ENCODE results near the gene MCRIP1. TPM values are rescaled to one million over a fixed set of nuclear protein-coding genes. Genes with fewer than 3 reads are reported as not detected.

MCRIP1 gene
- total RNA-seq = 100 to 1,000 TPM in 1 of 2 donors, 10 to 100 TPM in 1; 93.5 to 105 TPM
- polyA plus RNA-seq = 100 to 1,000 TPM; 158 to 310 TPM
- long read RNA-seq, donor 1, transcript MCRIP1-201 (5 exons, 1,209 nt) = major isoform, 118 of 185 reads
- long read RNA-seq, donor 1, transcript MCRIP1-211 (3 exons, 751 nt) = minor isoform, 7 of 185 reads
- long read RNA-seq, donor 1, transcript MCRIP1-207 (4 exons, 2,775 nt) = minor isoform, 21 of 185 reads
- long read RNA-seq, donor 1, transcript MCRIP1-203 (6 exons, 925 nt) = minor isoform, 20 of 185 reads
- long read RNA-seq, donor 1, partial matches to known transcripts = 6 of 185 reads
- long read RNA-seq, donor 1, other reads (novel, unspliced or antisense) = 6 of 185 reads
- long read RNA-seq, donor 2, transcript MCRIP1-201 (5 exons, 1,209 nt) = major isoform, 28 of 56 reads
- long read RNA-seq, donor 2, transcript MCRIP1-203 (6 exons, 925 nt) = minor isoform, 6 of 56 reads
- long read RNA-seq, donor 2, transcript MCRIP1-207 (4 exons, 2,775 nt) = minor isoform, 6 of 56 reads
- long read RNA-seq, donor 2, partial matches to known transcripts = 0 of 56 reads
- long read RNA-seq, donor 2, other reads (novel, unspliced or antisense) = 11 of 56 reads

- H3K9me3 ChIP-seq (ENCODE audit: control insufficient read depth, low read length) = no peaks in the 10 kb centered on the region
- DNase-seq (peak; percentile 97 to 99), ATAC-seq (ENCODE audit: low FRiP score) (peak; percentile 93)
- no peaks in the 10 kb centered on the region for H3K4me1 ChIP-seq (ENCODE audit: control insufficient read depth in 1 of 2, insufficient read depth in 2 of 2, low read length in 2 of 2)
- no peaks in the 10 kb centered on the region for H3K27me3 ChIP-seq (ENCODE audit: control insufficient read depth in 1 of 2, insufficient read depth in 2 of 2, low read length in 1 of 2)
- intact Hi-C loops (cut with DNase I) = no loop called here
- peak within 1 kb of the TSS; percentile 9 to 75 for H3K27ac ChIP-seq (ENCODE audit: low read depth in 1 of 2, low read length in 2 of 2)
- H3K36me3 ChIP-seq (ENCODE audit: control insufficient read depth in 1 of 2, insufficient read depth in 2 of 2, low read length in 1 of 2) = no peaks in the 10 kb centered on the region
- H3K4me3 ChIP-seq (ENCODE audit: low read length in 2 of 2) = peak within 1 kb of the TSS; percentile 80 to 84
- WGBS, 2 donors = 1% methylated on average over 59 to 76 of the region's 76 CpGs
These were observed at the start of gene MCRIP1 for GRCh38 chr17:81833160-81833920. Gene MCRIP1, minus strand, starts transcription at chr17:81833291. Its CDS starts 8,785 bp downstream, at chr17:81824506.

GRCh38 chr17:81879121-81879520, 46.0 kb upstream of the MCRIP1 start:
- H3K36me3 ChIP-seq (ENCODE audit: control insufficient read depth in 1 of 2, insufficient read depth in 2 of 2, low read length in 1 of 2) = peaks cover 0 to 2% of the 10 kb centered on the region in 2 donors
- no peak overlapping the region for H3K4me3 ChIP-seq (ENCODE audit: low read length in 2 of 2)
- DNase-seq = no peak
- no peaks in the 10 kb centered on the region for H3K27me3 ChIP-seq (ENCODE audit: control insufficient read depth in 1 of 2, insufficient read depth in 2 of 2, low read length in 1 of 2)
- intact Hi-C loops (cut with DNase I) = no loop called here
- ATAC-seq (ENCODE audit: low FRiP score) = no peak
- WGBS, 2 donors = 90% methylated on average over 5 of the region's 5 CpGs
- H3K4me1 ChIP-seq (ENCODE audit: control insufficient read depth in 1 of 2, insufficient read depth in 2 of 2, low read length in 2 of 2) = no peaks in the 10 kb centered on the region
- H3K27ac ChIP-seq (ENCODE audit: low read depth in 1 of 2, low read length in 2 of 2) = no peak overlapping the region
- H3K9me3 ChIP-seq (ENCODE audit: control insufficient read depth, low read length) = no peaks in the 10 kb centered on the region

- Histone ChIP-seq H3K36me3 (ENCODE audit: control insufficient read depth in 1 of 2, insufficient read depth in 2 of 2, low read length in 1 of 2) (peaks cover 0 to 2% of the 10 kb centered on the region in 2 donors), H3K4me1 (ENCODE audit: control insufficient read depth in 1 of 2, insufficient read depth in 2 of 2, low read length in 2 of 2) (no peaks in the 10 kb centered on the region), H3K27me3 (ENCODE audit: control insufficient read depth in 1 of 2, insufficient read depth in 2 of 2, low read length in 1 of 2) (no peaks in the 10 kb centered on the region), H3K4me3 (ENCODE audit: low read length in 2 of 2) (no peak overlapping the region), H3K27ac (ENCODE audit: low read depth in 1 of 2, low read length in 2 of 2) (no peak overlapping the region), H3K9me3 (ENCODE audit: control insufficient read depth, low read length) (no peaks in the 10 kb centered on the region)
- DNase-seq (no peak), ATAC-seq (ENCODE audit: low FRiP score) (no peak)
- intact Hi-C loops (cut with DNase I) = no loop called here
- 87 to 88% methylated on average over 3 of the region's 3 CpGs for WGBS, 2 donors
These were observed 45.2 kb upstream of the MCRIP1 start for GRCh38 chr17:81878294-81878693.

GRCh38 chr17:81877569-81877968, 44.5 kb upstream of the MCRIP1 start:
- ATAC-seq (ENCODE audit: low FRiP score) = no peak
- no peaks in the 10 kb centered on the region for H3K4me1 ChIP-seq (ENCODE audit: control insufficient read depth in 1 of 2, insufficient read depth in 2 of 2, low read length in 2 of 2)
- no peak overlapping the region for H3K4me3 ChIP-seq (ENCODE audit: low read length in 2 of 2)
- intact Hi-C loops (cut with DNase I) = no loop called here
- DNase-seq = no peak
- peaks cover 0 to 2% of the 10 kb centered on the region in 2 donors for H3K36me3 ChIP-seq (ENCODE audit: control insufficient read depth in 1 of 2, insufficient read depth in 2 of 2, low read length in 1 of 2)
- no peaks in the 10 kb centered on the region for H3K9me3 ChIP-seq (ENCODE audit: control insufficient read depth, low read length)
- WGBS, 2 donors = 95 to 98% methylated on average over 5 of the region's 5 CpGs
- H3K27me3 ChIP-seq (ENCODE audit: control insufficient read depth in 1 of 2, insufficient read depth in 2 of 2, low read length in 1 of 2) = no peaks in the 10 kb centered on the region
- no peak overlapping the region for H3K27ac ChIP-seq (ENCODE audit: low read depth in 1 of 2, low read length in 2 of 2)

- Histone ChIP-seq H3K27me3 (ENCODE audit: control insufficient read depth in 1 of 2, insufficient read depth in 2 of 2, low read length in 1 of 2) (peaks cover 0 to 13% of the 10 kb centered on the region in 2 donors), H3K4me1 (ENCODE audit: control insufficient read depth in 1 of 2, insufficient read depth in 2 of 2, low read length in 2 of 2) (no peaks in the 10 kb centered on the region), H3K9me3 (ENCODE audit: control insufficient read depth, low read length) (no peaks in the 10 kb centered on the region), H3K27ac (ENCODE audit: low read depth in 1 of 2, low read length in 2 of 2) (peak overlapping the region; percentile 58 to 73), H3K36me3 (ENCODE audit: control insufficient read depth in 1 of 2, insufficient read depth in 2 of 2, low read length in 1 of 2) (peaks cover 0 to 3% of the 10 kb centered on the region in 2 donors), H3K4me3 (ENCODE audit: low read length in 2 of 2) (peak overlapping the region; percentile 36 to 43)
- ATAC-seq (ENCODE audit: low FRiP score) (peak; percentile 80), DNase-seq (peak; percentile 97 to 99)
- intact Hi-C loops (cut with DNase I) = no loop called here
- 0% methylated on average over 83 to 86 of the region's 86 CpGs for whole genome bisulfite sequencing, 2 donors
These were observed 38.5 kb upstream of the MCRIP1 start for GRCh38 chr17:81871387-81872230.

- H3K9me3 ChIP-seq (ENCODE audit: control insufficient read depth, low read length) = no peaks in the 10 kb centered on the region
- intact Hi-C loops (cut with DNase I) = no loop called here
- ATAC-seq (ENCODE audit: low FRiP score) (no peak), DNase-seq (no peak)
- peak within 1 kb of the TSS; percentile 88 to 91 for H3K4me3 ChIP-seq (ENCODE audit: low read length in 2 of 2)
- H3K36me3 ChIP-seq (ENCODE audit: control insufficient read depth in 1 of 2, insufficient read depth in 2 of 2, low read length in 1 of 2) = peaks cover 0 to 3% of the 10 kb centered on the region in 2 donors
- WGBS, 2 donors = 1 to 3% methylated on average over 28 to 64 of the region's 64 CpGs
- peak within 1 kb of the TSS; percentile 81 to 96 for H3K27ac ChIP-seq (ENCODE audit: low read depth in 1 of 2, low read length in 2 of 2)
- H3K4me1 ChIP-seq (ENCODE audit: control insufficient read depth in 1 of 2, insufficient read depth in 2 of 2, low read length in 2 of 2) = no peaks in the 10 kb centered on the region
- peaks cover 0 to 13% of the 10 kb centered on the region in 2 donors for H3K27me3 ChIP-seq (ENCODE audit: control insufficient read depth in 1 of 2, insufficient read depth in 2 of 2, low read length in 1 of 2)
These were observed 37.9 kb upstream of the MCRIP1 start, which contains the start of gene ARHGDIA for GRCh38 chr17:81870981-81871386. Gene ARHGDIA, minus strand, starts transcription at chr17:81871337. Its CDS starts 1,407 bp downstream, at chr17:81869930.

- DNase-seq = peak; percentile 64 to 83
- Histone ChIP-seq H3K36me3 (ENCODE audit: control insufficient read depth in 1 of 2, insufficient read depth in 2 of 2, low read length in 1 of 2) (peaks cover 0 to 3% of the 10 kb centered on the region in 2 donors), H3K4me1 (ENCODE audit: control insufficient read depth in 1 of 2, insufficient read depth in 2 of 2, low read length in 2 of 2) (no peaks in the 10 kb centered on the region), H3K27ac (ENCODE audit: low read depth in 1 of 2, low read length in 2 of 2) (peak overlapping the region; percentile 81 to 96), H3K4me3 (ENCODE audit: low read length in 2 of 2) (peak overlapping the region; percentile 88 to 91), H3K27me3 (ENCODE audit: control insufficient read depth in 1 of 2, insufficient read depth in 2 of 2, low read length in 1 of 2) (peaks cover 0 to 13% of the 10 kb centered on the region in 2 donors), H3K9me3 (ENCODE audit: control insufficient read depth, low read length) (no peaks in the 10 kb centered on the region)
- ATAC-seq (ENCODE audit: low FRiP score) = no peak
- WGBS, 2 donors = 1% methylated on average over 54 to 65 of the region's 65 CpGs
- intact Hi-C loops (cut with DNase I) = no loop called here
These were observed 37.3 kb upstream of the MCRIP1 start for GRCh38 chr17:81870131-81870980.

Measured in aorta (tissue), 5 donors.